A549 (cell line): Measurements from ENCODE around the gene PIP4K2A. TPM values are rescaled to one million over a fixed set of nuclear protein-coding genes. Genes with fewer than 3 reads are reported as not detected.
A peak's percentile ranks its signal among the peaks of the same experiment; 100 is the strongest.
"Not testable (repeated sequence)": the region's sequence is repeated elsewhere in the genome, so short reads cannot be mapped to it uniquely, and the experiment has no call there.

ENCODE experiments used
- ATAC-seq, 2 experiments: fragments of 200-7000 bp in 1 of 2; fragments of >200 bp in 1 of 2; cut with Nextera tagmentation in 1 of 2; cut with Tn5 transposase in 1 of 2; 3 replicates each; pipeline versions ENCODE4 v1.8.0 to v1.9.1; 2018 to 2020; ENCODE audit warnings: mild to moderate bottlenecking in 1 of 2, moderate library complexity in 1 of 2
- CTCF ChIA-PET: fragments of 300-600 bp; sonication (Branson Sonifier 250); formaldehyde crosslinking; extraction: SDS; loops from one replicate; lab custom pipeline; 2021; ENCODE audit warnings: antibody characterized with exemption, inconsistent platforms; lab: Yijun Ruan, JAX
- POLR2A ChIA-PET: fragments of 350-600 bp; formaldehyde crosslinking; extraction: SDS; loops from one replicate; lab custom pipeline; 2021; ENCODE audit warnings: antibody characterized with exemption, inconsistent platforms; lab: Yijun Ruan, JAX
- DNase-seq, 2 experiments: peaks; one replicate each; pipeline versions ENCODE4 v3.0.0 to v3.0.0-alpha.2; 2011 to 2016; ENCODE audit warnings: low read depth in 1 of 2, low spot score in 1 of 2
- FAIRE-seq: peaks from 2 replicates; lab custom pipeline; 2011; peaks lifted over from hg19 to GRCh38; lab: Jason Lieb, UNC
- H3K27ac ChIP-seq, 2 experiments: fragments of >200 bp; sonication (Bioruptor Twin); formaldehyde crosslinking; 3 replicates each; pipeline ENCODE4 v1.5.1; 2016 to 2017
- H3K4me1 ChIP-seq: fragments of >200 bp; sonication (Bioruptor Twin); formaldehyde crosslinking; 3 replicates; pipeline ENCODE4 v1.6.1; 2016
- H3K4me2 ChIP-seq: fragments of >200 bp; sonication (Bioruptor Twin); formaldehyde crosslinking; 3 replicates; pipeline ENCODE4 v1.6.1; 2016
- H3K4me3 ChIP-seq: fragments of >200 bp; sonication (Bioruptor Twin); formaldehyde crosslinking; 3 replicates; pipeline ENCODE4 v1.5.1; 2016
- H3K9me3 ChIP-seq: fragments of >200 bp; sonication (Bioruptor Twin); formaldehyde crosslinking; 3 replicates; pipeline ENCODE4 v1.6.1; 2016
- ATOH8 ChIP-seq: fragments of 250-450 bp; sonication (Bioruptor Pico); IDR thresholded peaks from 2 replicates; pipeline ENCODE4 v1.5.0; 2020; ENCODE audit warnings: low read depth, mild to moderate bottlenecking, moderate library complexity
- CBX2 ChIP-seq: fragments of 200-600 bp; sonication (generic); IDR thresholded peaks from 2 replicates; pipeline ENCODE4 v1.6.1; 2016; ENCODE audit warnings: low read depth, mild to moderate bottlenecking, borderline replicate concordance
- CHD2 ChIP-seq: fragments of 150-350 bp; IDR thresholded peaks from 2 replicates; pipeline ENCODE4 v1.6.1; 2014; ENCODE audit warnings: low read length; ENCODE audit not compliant: partially characterized antibody
- CHD4 ChIP-seq: fragments of 200-600 bp; sonication (generic); IDR thresholded peaks from 2 replicates; pipeline ENCODE4 v1.6.1; 2016; ENCODE audit warnings: antibody characterized with exemption, mild to moderate bottlenecking, borderline replicate concordance
- E2F6 ChIP-seq: IDR thresholded peaks from 2 replicates; pipeline ENCODE4 v1.6.1; 2012; ENCODE audit warnings: low read depth, borderline replicate concordance
- EHF ChIP-seq: fragments of 250-450 bp; sonication (Bioruptor Pico); IDR thresholded peaks from 2 replicates; pipeline ENCODE4 v1.5.0; 2020; ENCODE audit warnings: mild to moderate bottlenecking
- EHMT2 ChIP-seq: fragments of 200-600 bp; sonication (generic); IDR thresholded peaks from 2 replicates; pipeline ENCODE4 v1.6.1; 2016; ENCODE audit warnings: antibody characterized with exemption, low read depth, mild to moderate bottlenecking, moderate library complexity
- EP300 ChIP-seq, 2 experiments: fragments of >200 bp; sonication (Bioruptor Twin); formaldehyde crosslinking; IDR thresholded peaks; 2 replicates in 1 of 2; 3 replicates in 1 of 2; pipeline ENCODE4 v1.6.1; 2016 to 2017
- ESRRA ChIP-seq: fragments of 150-350 bp; IDR thresholded peaks from 2 replicates; pipeline ENCODE4 v1.6.1; 2014; ENCODE audit warnings: mild to moderate bottlenecking, low read length, borderline replicate concordance
- FOSB ChIP-seq: fragments of 250-450 bp; sonication (Bioruptor Pico); IDR thresholded peaks from 2 replicates; pipeline ENCODE4 v1.5.0; 2020; ENCODE audit warnings: mild to moderate bottlenecking, moderate library complexity
- FOXS1 ChIP-seq: fragments of 250-450 bp; sonication (Bioruptor Pico); IDR thresholded peaks from 2 replicates; pipeline ENCODE4 v1.5.0; 2020; ENCODE audit warnings: mild to moderate bottlenecking, moderate library complexity
- GATA3 ChIP-seq: IDR thresholded peaks from 2 replicates; pipeline ENCODE4 v1.6.1; 2012; ENCODE audit warnings: borderline replicate concordance
- HEYL ChIP-seq: fragments of 250-450 bp; sonication (Bioruptor Pico); IDR thresholded peaks from 2 replicates; pipeline ENCODE4 v1.8.0; 2021; ENCODE audit warnings: mild to moderate bottlenecking, moderate library complexity
- HMGXB4 ChIP-seq: fragments of 250-450 bp; sonication (Bioruptor Pico); IDR thresholded peaks from 2 replicates; pipeline ENCODE4 v1.5.0; 2021; ENCODE audit warnings: mild to moderate bottlenecking, moderate library complexity, borderline replicate concordance
- JUNB ChIP-seq: fragments of >200 bp; sonication (Bioruptor Twin); formaldehyde crosslinking; IDR thresholded peaks from 2 replicates; pipeline ENCODE4 v1.6.1; 2016
- KDM5A ChIP-seq: fragments of 200-600 bp; sonication (generic); IDR thresholded peaks from 2 replicates; pipeline ENCODE4 v1.6.1; 2016; ENCODE audit warnings: antibody characterized with exemption, mild to moderate bottlenecking
- MYC ChIP-seq: IDR thresholded peaks from 2 replicates; pipeline ENCODE4 v1.6.1; 2012; ENCODE audit warnings: mild to moderate bottlenecking, inconsistent platforms, low read length, improper control_type of control experiment, borderline replicate concordance
- POLR2A ChIP-seq: IDR thresholded peaks from 2 replicates; pipeline ENCODE4 v1.6.1; 2012; ENCODE audit warnings: mild to moderate bottlenecking, low read length
- POLR2AphosphoS2 ChIP-seq: conservative IDR thresholded peaks from 2 replicates; pipeline ENCODE4 v1.6.1; 2012; ENCODE audit warnings: low read length, improper control_type of control experiment, inconsistent platforms
- RCOR1 ChIP-seq: fragments of 150-350 bp; IDR thresholded peaks from 2 replicates; pipeline ENCODE4 v1.6.1; 2014; ENCODE audit warnings: antibody characterized with exemption, low read length, low read depth
- REST ChIP-seq: fragments of 200-600 bp; sonication (generic); IDR thresholded peaks from 2 replicates; pipeline ENCODE4 v1.6.1; 2016; ENCODE audit warnings: antibody characterized with exemption, mild to moderate bottlenecking, moderate library complexity
- ZC3H11A ChIP-seq: fragments of 450-650 bp; IDR thresholded peaks from 2 replicates; pipeline ENCODE4 v1.6.1; 2014; ENCODE audit warnings: antibody characterized with exemption, mild to moderate bottlenecking
- ZSCAN20 ChIP-seq: fragments of 250-450 bp; sonication (Bioruptor Pico); IDR thresholded peaks from 2 replicates; pipeline ENCODE4 v1.8.0; 2022; ENCODE audit warnings: mild to moderate bottlenecking, moderate library complexity
- WGBS: methylation state at CpG from one replicate; pipeline ENCODE4 v1.1.6; 2017; ENCODE audit errors: missing lambda C conversion rate; 5-methylcytosine and 5-hydroxymethylcytosine counted together
- polyA plus RNA-seq, 4 experiments: library from polyadenylated mRNA; depleted of rRNA in 3 of 4; stranded (reverse); fragments of >200 nt; fragmentation: RNase III in 1 of 4; extraction: RNeasy Plus Mini Kit Qiagen cat#74134 plus additional on column Dnase treatment in 1 of 4; gene quantifications; 2 replicates in 3 of 4; 3 replicates in 1 of 4; pipeline ENCODE4 v1.2.3, GENCODE V29; 2011 to 2017
- TF ChIP-seq, protein P1 (sequence below): fragments of >200 bp; sonication (Bioruptor Twin); formaldehyde crosslinking; IDR thresholded peaks from 2 replicates; pipeline ENCODE4 v1.6.1; 2016

Gene PIP4K2A
- polyA plus RNA-seq, 2 of the 4 experiments (the other 2 are of a cell fraction), result 23.1 to 24.0 TPM

- POLR2A ChIA-PET, result no interaction called here
- Histone ChIP-seq H3K4me1 (no peaks in the 10 kb centered on the region), H3K27ac (no peak overlapping the region), H3K4me2 (no peak overlapping the region), H3K9me3 (no peaks in the 10 kb centered on the region), H3K4me3 (no peak overlapping the region)
- CTCF ChIA-PET, result interaction anchor here (1.0 kb wide), 1 partner anchor 270 kb away, joined by 3 read pairs; no protein-coding TSS in a partner anchor
- ATAC-seq (no peak), DNase-seq (no peak), FAIRE-seq (no peak)
- TF ChIP-seq ZC3H11A, result peak; percentile 95
- TF ChIP-seq ATOH8 (CRISPR knock-in tag), result no peak
- 70% methylated on average over 3 of the region's 3 CpGs for WGBS
Measured at GRCh38 chr10:22719406-22720042, 5.1 kb upstream of the PIP4K2A start.

DNA sequence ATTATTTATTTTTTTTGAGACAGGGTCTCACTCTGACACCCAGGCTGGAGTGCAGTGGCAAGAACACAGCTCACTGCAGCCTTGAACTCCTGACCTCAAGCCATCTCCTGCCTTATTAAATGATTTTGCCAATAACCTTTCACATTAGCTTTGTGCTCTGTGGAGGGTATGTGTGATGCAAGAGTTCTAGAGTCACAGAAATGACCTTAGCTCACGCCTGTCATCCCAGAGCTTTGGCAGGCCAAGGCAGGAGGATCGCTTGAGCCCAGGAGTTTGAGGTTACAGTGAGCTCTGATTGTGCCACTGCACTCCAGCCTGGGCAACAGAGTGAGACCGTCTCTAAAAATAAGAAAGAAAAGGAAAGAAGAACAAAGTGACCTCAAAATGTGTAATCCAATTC is 4.3 kb upstream of the PIP4K2A start:
- H3K4me3 ChIP-seq, POLR2A ChIA-PET, ATAC-seq, H3K4me1 ChIP-seq, H3K9me3 ChIP-seq, CTCF ChIA-PET, DNase-seq, H3K4me2 ChIP-seq, H3K27ac ChIP-seq, FAIRE-seq: not testable (repeated sequence)
- 74% methylated on average over 3 of the region's 3 CpGs for WGBS

- Histone ChIP-seq H3K4me1 (peaks cover 2% of the 10 kb centered on the region; the same call in 2 of the 3 replicates), H3K27ac (no peak overlapping the region), H3K4me3 (no peak overlapping the region), H3K9me3 (no peaks in the 10 kb centered on the region), H3K4me2 (no peak overlapping the region)
- FAIRE-seq, result no peak
- TF ChIP-seq FOSB (CRISPR knock-in tag) (no peak), POLR2AphosphoS2 (no peak), ESRRA (no peak), EHMT2 (no peak), GATA3 (no peak)
- no peak for ATAC-seq
- DNase-seq, result no peak
- WGBS, result 61% methylated on average over 3 of the region's 3 CpGs
- ChIA-PET CTCF (interaction anchor here (0.6 kb wide), 2 partner anchors 91 to 399 kb away, joined by 3 read pairs; no protein-coding TSS in a partner anchor), POLR2A (no interaction called here)
Measured at GRCh38 chr10:22717728-22718127, 3.4 kb upstream of the PIP4K2A start.

- Histone ChIP-seq H3K9me3 (no peaks in the 10 kb centered on the region), H3K27ac (no peak overlapping the region), H3K4me2 (no peak overlapping the region), H3K4me1 (peaks cover 10% of the 10 kb centered on the region; the same call in 2 of the 3 replicates), H3K4me3 (no peak overlapping the region)
- no peak for DNase-seq
- ChIA-PET CTCF (no interaction called here), POLR2A (no interaction called here)
- ATAC-seq, result no peak
- no peak for TF ChIP-seq FOXS1
- TF ChIP-seq EHF, result no peak
- no peak for TF ChIP-seq KDM5A
- TF ChIP-seq HEYL (CRISPR knock-in tag), result no peak
- TF ChIP-seq, protein P1, sequence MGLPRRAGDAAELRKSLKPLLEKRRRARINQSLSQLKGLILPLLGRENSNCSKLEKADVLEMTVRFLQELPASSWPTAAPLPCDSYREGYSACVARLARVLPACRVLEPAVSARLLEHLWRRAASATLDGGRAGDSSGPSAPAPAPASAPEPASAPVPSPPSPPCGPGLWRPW, result no peak
- no peak for TF ChIP-seq E2F6
- TF ChIP-seq JUNB, result no peak
- no peak for TF ChIP-seq EHMT2
- TF ChIP-seq ZSCAN20, result no peak
- TF ChIP-seq CHD4, result no peak
- no peak for TF ChIP-seq EP300 (IDR thresholded peaks at IDR 0.05)
- TF ChIP-seq CBX2, result no peak
- no peak for TF ChIP-seq ZC3H11A
- TF ChIP-seq POLR2A, result no peak
- TF ChIP-seq REST, result no peak
- no peak for TF ChIP-seq MYC
- TF ChIP-seq CHD2, result no peak
- no peak for TF ChIP-seq HMGXB4
- TF ChIP-seq RCOR1, result no peak
- no peak for FAIRE-seq
- WGBS, result 76% methylated on average over 4 of the region's 4 CpGs
Measured at GRCh38 chr10:22716943-22717342, 2.6 kb upstream of the PIP4K2A start.
